Measurements from ENCODE around the gene CCDC190. TPM values are rescaled to one million over a fixed set of nuclear protein-coding genes. Genes with fewer than 3 reads are reported as not detected.
"Not testable (repeated sequence)": the region's sequence is repeated elsewhere in the genome, so short reads cannot be mapped to it uniquely, and the experiment has no call there.

CCDC190 gene
- total and polyA plus RNA-seq, 2 experiments from 2014 or later, result not detected

GRCh38 chr1:162823771-162824525, 37.0 kb downstream of the CCDC190 start:
- Histone ChIP-seq H3K4me3 (no peak overlapping the region), H3K79me2 (no peaks in the 10 kb centered on the region), H2AFZ (no peak overlapping the region), H3K9me3 (ENCODE audit: low read depth) (no peaks in the 10 kb centered on the region), H3K9me2 (replicated peaks; ENCODE audit: insufficient read depth) (no peaks in the 10 kb centered on the region), H3K4me1 (ENCODE audit: insufficient read depth) (peaks cover 23% of the 10 kb centered on the region), H3K27ac (no peak overlapping the region), H3K27me3 (peaks cover 8% of the 10 kb centered on the region), H4K20me1 (ENCODE audit: insufficient read depth, poor library complexity, severe bottlenecking) (no peaks in the 10 kb centered on the region), H3K36me3 (replicated peaks; ENCODE audit: insufficient read depth, low read depth) (no peaks in the 10 kb centered on the region), H3K4me2 (no peak overlapping the region)
- WGBS (ENCODE audit: low lambda C conversion rate, missing lambda C conversion rate), result 59% methylated on average over 2 of the region's 2 CpGs
- TF ChIP-seq CTCF (IDR thresholded peaks at IDR 0.05; ENCODE audit: poor library complexity) (no peak), EZH2phosphoT487 (IDR thresholded peaks at IDR 0.05; ENCODE audit: low read depth, severe bottlenecking, unreplicated experiment) (no peak)
- no peak for DNase-seq (ENCODE audit: low spot score)

- no peaks in the 10 kb centered on the region for H3K9me2 ChIP-seq (replicated peaks; ENCODE audit: insufficient read depth)
- no peak overlapping the region for H3K27ac ChIP-seq
- H3K4me3 ChIP-seq, result no peak overlapping the region
- H3K36me3 ChIP-seq (replicated peaks; ENCODE audit: insufficient read depth, low read depth), result no peaks in the 10 kb centered on the region
- peaks cover 23% of the 10 kb centered on the region for H3K4me1 ChIP-seq (ENCODE audit: insufficient read depth)
- 66% methylated on average over 3 of the region's 3 CpGs for WGBS (ENCODE audit: low lambda C conversion rate, missing lambda C conversion rate)
- H3K9me3 ChIP-seq (ENCODE audit: low read depth), result no peaks in the 10 kb centered on the region
- H2AFZ ChIP-seq, result no peak overlapping the region
- H4K20me1 ChIP-seq (ENCODE audit: insufficient read depth, poor library complexity, severe bottlenecking), result no peaks in the 10 kb centered on the region
- H3K4me2 ChIP-seq, result no peak overlapping the region
- peaks cover 8% of the 10 kb centered on the region for H3K27me3 ChIP-seq
- no peaks in the 10 kb centered on the region for H3K79me2 ChIP-seq
- TF ChIP-seq EZH2phosphoT487 (IDR thresholded peaks at IDR 0.05; ENCODE audit: low read depth, severe bottlenecking, unreplicated experiment) (no peak), EZH2 (IDR thresholded peaks at IDR 0.05; ENCODE audit: borderline replicate concordance) (no peak), CTCF (IDR thresholded peaks at IDR 0.05; ENCODE audit: poor library complexity) (no peak)
- DNase-seq (ENCODE audit: low spot score), result no peak
Observed at GRCh38 chr1:162823231-162823630, 37.7 kb downstream of the CCDC190 start.

- no peak overlapping the region for H3K27ac ChIP-seq
- H3K36me3 ChIP-seq (replicated peaks; ENCODE audit: insufficient read depth, low read depth), result no peaks in the 10 kb centered on the region
- no peaks in the 10 kb centered on the region for H3K9me2 ChIP-seq (replicated peaks; ENCODE audit: insufficient read depth)
- WGBS (ENCODE audit: low lambda C conversion rate, missing lambda C conversion rate), result 4% methylated on average over 43 of the region's 44 CpGs
- TF ChIP-seq EZH2phosphoT487 (IDR thresholded peaks at IDR 0.05; ENCODE audit: low read depth, severe bottlenecking, unreplicated experiment) (no peak), CTCF (IDR thresholded peaks at IDR 0.05; ENCODE audit: poor library complexity) (peak; percentile 5)
- H3K79me2 ChIP-seq, result no peaks in the 10 kb centered on the region
- peak; percentile 32 for DNase-seq (ENCODE audit: low spot score)
- H4K20me1 ChIP-seq (ENCODE audit: insufficient read depth, poor library complexity, severe bottlenecking), result no peaks in the 10 kb centered on the region
- H3K4me2 ChIP-seq, result peak overlapping the region; percentile 96
- no peaks in the 10 kb centered on the region for H3K9me3 ChIP-seq (ENCODE audit: low read depth)
- H2AFZ ChIP-seq, result peak overlapping the region; percentile 51
- H3K4me3 ChIP-seq, result peak overlapping the region; percentile 17
- H3K27me3 ChIP-seq, result peaks cover 8% of the 10 kb centered on the region
- peaks cover 23% of the 10 kb centered on the region for H3K4me1 ChIP-seq (ENCODE audit: insufficient read depth)
Observed at GRCh38 chr1:162822391-162823200, 38.4 kb downstream of the CCDC190 start.

GRCh38 chr1:162818666-162819065, 42.3 kb downstream of the CCDC190 start:
- H3K79me2 ChIP-seq; H3K4me2 ChIP-seq; DNase-seq (ENCODE audit: low spot score); H3K4me3 ChIP-seq; H3K36me3 ChIP-seq (replicated peaks; ENCODE audit: insufficient read depth, low read depth); H3K9me3 ChIP-seq (ENCODE audit: low read depth); H2AFZ ChIP-seq; H3K27me3 ChIP-seq; H3K27ac ChIP-seq; H4K20me1 ChIP-seq (ENCODE audit: insufficient read depth, poor library complexity, severe bottlenecking); H3K9me2 ChIP-seq (replicated peaks; ENCODE audit: insufficient read depth): not testable (repeated sequence)
- peaks cover 11% of the 10 kb centered on the region for H3K4me1 ChIP-seq (ENCODE audit: insufficient read depth)
- WGBS (ENCODE audit: low lambda C conversion rate, missing lambda C conversion rate), result 100% methylated on average over 1 of the region's 1 CpG

- not testable (repeated sequence) for H3K4me2 ChIP-seq; H3K9me3 ChIP-seq (ENCODE audit: low read depth); H3K9me2 ChIP-seq (replicated peaks; ENCODE audit: insufficient read depth); DNase-seq (ENCODE audit: low spot score); H2AFZ ChIP-seq; H4K20me1 ChIP-seq (ENCODE audit: insufficient read depth, poor library complexity, severe bottlenecking); H3K4me1 ChIP-seq (ENCODE audit: insufficient read depth); H3K79me2 ChIP-seq; H3K27ac ChIP-seq; H3K36me3 ChIP-seq (replicated peaks; ENCODE audit: insufficient read depth, low read depth); H3K4me3 ChIP-seq; H3K27me3 ChIP-seq
- WGBS (ENCODE audit: low lambda C conversion rate, missing lambda C conversion rate), result 78% methylated on average over 2 of the region's 2 CpGs
Observed at GRCh38 chr1:162818136-162818535, 42.8 kb downstream of the CCDC190 start.

GRCh38 chr1:162812357-162812756, 48.6 kb downstream of the CCDC190 start:
- not testable (repeated sequence) for H3K79me2 ChIP-seq

More at GRCh38 chr1:162812357-162812756, 48.6 kb downstream of the CCDC190 start:
- not testable (repeated sequence) for H2AFZ ChIP-seq; DNase-seq (ENCODE audit: low spot score); H3K36me3 ChIP-seq (replicated peaks; ENCODE audit: insufficient read depth, low read depth); H3K4me2 ChIP-seq; H3K27me3 ChIP-seq; H4K20me1 ChIP-seq (ENCODE audit: insufficient read depth, poor library complexity, severe bottlenecking); H3K4me1 ChIP-seq (ENCODE audit: insufficient read depth); H3K9me2 ChIP-seq (replicated peaks; ENCODE audit: insufficient read depth); H3K27ac ChIP-seq; H3K9me3 ChIP-seq (ENCODE audit: low read depth); H3K4me3 ChIP-seq
- WGBS (ENCODE audit: low lambda C conversion rate, missing lambda C conversion rate), result 100% methylated on average over 2 of the region's 2 CpGs
